ENCODE measurements around the gene ZSCAN16. TPM values are rescaled to one million over a fixed set of nuclear protein-coding genes. Genes with fewer than 3 reads are reported as not detected.
"Not testable (repeated sequence)": the region's sequence is repeated elsewhere in the genome, so short reads cannot be mapped to it uniquely, and the experiment has no call there.

Gene ZSCAN16
- total and polyA plus RNA-seq, 9 of the 15 experiments (the other 6 are each of a cell fraction or from before 2014, with no cell fraction given), result 0.08 TPM; not detected in 8

GRCh38 chr6:28102222-28102621, 22.2 kb upstream of the ZSCAN16 start:
- CTCF ChIA-PET (ENCODE audit: low intra/inter-chr PET ratio); in situ Hi-C loops (cut with MboI); BruUV-seq (replicated peaks); H3K9me1 ChIP-seq (ENCODE audit: control insufficient read depth, insufficient read depth, low read length); H3K4me3 ChIP-seq; H3K36me3 ChIP-seq (ENCODE audit: control insufficient read depth, insufficient read depth, low read length); H3K4me1 ChIP-seq (replicated peaks in 1 of 2; ENCODE audit: control insufficient read depth in 2 of 2, insufficient read depth in 2 of 2, low read length in 2 of 2); H3K9me3 ChIP-seq (replicated peaks; ENCODE audit: control insufficient read depth, insufficient read depth, low read depth, low read length); H3K79me2 ChIP-seq (ENCODE audit: control insufficient read depth, insufficient read depth, low read length); H3K4me2 ChIP-seq (ENCODE audit: insufficient read depth, low read length); DNase-seq (ENCODE audit: extremely low read depth in 1 of 4, low spot score in 3 of 4); ATAC-seq; FAIRE-seq; H3K27me3 ChIP-seq (ENCODE audit: control insufficient read depth in 2 of 2, insufficient read depth in 2 of 2, low read length in 2 of 2); H2AFZ ChIP-seq (ENCODE audit: low read depth, low read length); H4K20me1 ChIP-seq (replicated peaks; ENCODE audit: control insufficient read depth, insufficient read depth, low read length); H3K27ac ChIP-seq (ENCODE audit: extremely low read depth, low read depth, low read length); H3K9ac ChIP-seq (ENCODE audit: insufficient read depth in 1 of 2, low read depth in 2 of 2, low read length in 2 of 2): not testable (repeated sequence)
- intact Hi-C loops (cut with micrococcal nuclease), result loop anchor here (5.0 kb wide), 1 partner anchor 195 kb away; no protein-coding TSS in a partner anchor
- 51% methylated on average over 7 of the region's 7 CpGs for WGBS (ENCODE audit: insufficient coverage, low coverage, missing lambda C conversion rate)
- TF ChIP-seq AFF1 (IDR thresholded peaks at IDR 0.05; ENCODE audit: low read depth in 1 of 2, partially characterized antibody in 2 of 2), result peak in 1 of 2 experiments; percentile 91
- POLR2A ChIA-PET, result interaction anchor here (0.6 to 1.0 kb wide), 3 partner anchors 14 to 412 kb away, joined by 3 read pairs; no protein-coding TSS in a partner anchor
